Panc1 (cell line): ENCODE results near the gene TRANK1. TPM values are rescaled to one million over a fixed set of nuclear protein-coding genes. Genes with fewer than 3 reads are reported as not detected.

ENCODE experiments used
- ATAC-seq: fragments of 200-7000 bp; cut with Tn5 transposase; 2 replicates; pipeline ENCODE4 v1.9.1; 2020; ENCODE audit warnings: mild to moderate bottlenecking, moderate library complexity
- BruUV-seq: library from RNA; stranded (reverse); fragments of 400-500 nt; replicated peaks from 2 replicates; lab custom pipeline; 2021; lab: Mats Ljungman, UMichigan
- CTCF ChIA-PET: fragments of 300-600 bp; sonication (Branson Sonifier 250); formaldehyde crosslinking; loops from one replicate; lab custom pipeline; 2022; ENCODE audit warnings: antibody characterized with exemption; lab: Charles Lee
- POLR2A ChIA-PET: fragments of 300-600 bp; sonication (Branson Sonifier 250); formaldehyde crosslinking; loops from one replicate; lab custom pipeline; 2022; ENCODE audit warnings: antibody characterized with exemption; lab: Charles Lee
- DNase-seq: peaks from one replicate; pipeline ENCODE4 v3.0.0-alpha.2; 2010; ENCODE audit warnings: low read depth, low spot score
- H3K27ac ChIP-seq: 2 replicates; pipeline ENCODE4 v1.5.1; 2011; ENCODE audit warnings: mild to moderate bottlenecking, low read length, inconsistent platforms
- H3K27me3 ChIP-seq: fragments of 200-500 bp; sonication (Bioruptor generic); 2 replicates; pipeline ENCODE4 v1.6.0; 2014; ENCODE audit warnings: low read length, inconsistent platforms; ENCODE audit not compliant: control insufficient read depth, insufficient read depth
- H3K36me3 ChIP-seq: fragments of 200-500 bp; sonication (Bioruptor generic); 2 replicates; pipeline ENCODE4 v1.5.1; 2014; ENCODE audit warnings: inconsistent platforms, mild to moderate bottlenecking, low read length, moderate library complexity; ENCODE audit not compliant: control insufficient read depth, insufficient read depth
- H3K4me1 ChIP-seq: 2 replicates; pipeline ENCODE4 v1.5.1; 2011; ENCODE audit warnings: inconsistent platforms, mild to moderate bottlenecking, low read length, moderate library complexity; ENCODE audit not compliant: control insufficient read depth, insufficient read depth
- H3K4me3 ChIP-seq, 2 experiments: 2 replicates each; pipeline ENCODE4 v1.5.1; 2011 to 2012; ENCODE audit warnings: low read depth in 2 of 2, low read length in 2 of 2, mild to moderate bottlenecking in 2 of 2, inconsistent platforms in 1 of 2, moderate library complexity in 1 of 2
- H3K9me3 ChIP-seq: fragments of 200-500 bp; sonication (Bioruptor generic); 2 replicates; pipeline ENCODE4 v1.5.1; 2014; ENCODE audit warnings: low read depth, mild to moderate bottlenecking, inconsistent platforms, low read length, moderate library complexity; ENCODE audit not compliant: control insufficient read depth, insufficient read depth
- CTCF ChIP-seq: fragments of 450-650 bp; IDR thresholded peaks from 2 replicates; pipeline ENCODE4 v1.5.1; 2017; ENCODE audit warnings: mild to moderate bottlenecking
- POLR2AphosphoS5 ChIP-seq: IDR thresholded peaks from 2 replicates; pipeline ENCODE4 v1.6.1; 2012; ENCODE audit warnings: mild to moderate bottlenecking, low read depth, low read length, moderate library complexity
- REST ChIP-seq, 2 experiments: IDR thresholded peaks; 2 replicates each; pipeline ENCODE4 v1.6.1; 2011 to 2012; ENCODE audit warnings: low read depth in 2 of 2, control low read depth in 1 of 2, low read length in 1 of 2, mild to moderate bottlenecking in 1 of 2, moderate library complexity in 1 of 2; ENCODE audit not compliant: insufficient read depth in 1 of 2
- SIN3A ChIP-seq: IDR thresholded peaks from 2 replicates; pipeline ENCODE4 v1.6.1; 2012; ENCODE audit warnings: low read depth, mild to moderate bottlenecking, low read length, moderate library complexity, borderline replicate concordance; ENCODE audit not compliant: insufficient read depth
- TCF7L2 ChIP-seq: IDR thresholded peaks from 2 replicates; pipeline ENCODE4 v1.6.1; 2011; ENCODE audit warnings: mild to moderate bottlenecking, low read depth, low read length, inconsistent platforms
- in situ Hi-C: cut with HindIII; loops from 2 replicates; pipeline ENCODE4 v1.10.0; 2016; ENCODE audit warnings: low sequenced_read_pairs, low pct_unique_long_range_greater_than_20kb
- intact Hi-C: fragments of 100-400 bp; cut with micrococcal nuclease; formaldehyde crosslinking; loops from one replicate; pipeline ENCODE4 v1.10.0; 2022; ENCODE audit not compliant: unreplicated experiment
- total RNA-seq: library from RNA; stranded (reverse); gene quantifications from one replicate; pipeline ENCODE4 v1.2.1, GENCODE V29; 2021; ENCODE audit not compliant: unreplicated experiment

Gene TRANK1
- total RNA-seq, 1 experiment from 2014 or later = 3.2 TPM

GRCh38 chr3:36906504-36907149, 38.2 kb downstream of the TRANK1 start:
- ChIA-PET POLR2A (no interaction called here), CTCF (interaction anchor here (0.7 to 1.6 kb wide), 3 partner anchors 16 to 142 kb away, joined by 4 to 5 read pairs (median 4); no protein-coding TSS in a partner anchor)
- no peaks in the 10 kb centered on the region for H3K36me3 ChIP-seq
- H3K4me1 ChIP-seq = no peaks in the 10 kb centered on the region
- DNase-seq (no peak), ATAC-seq (no peak)
- H3K27ac ChIP-seq = no peak overlapping the region
- in situ Hi-C loops = no loop called here
- no peak for TF ChIP-seq CTCF
- no peak for TF ChIP-seq POLR2AphosphoS5
- intact Hi-C loops = no loop called here
- no peak overlapping the region for H3K4me3 ChIP-seq
- no peaks in the 10 kb centered on the region for H3K9me3 ChIP-seq
- no TSS peak for BruUV-seq
- no peaks in the 10 kb centered on the region for H3K27me3 ChIP-seq

GRCh38 chr3:36905545-36905944, 39.3 kb downstream of the TRANK1 start:
- ATAC-seq (no peak), DNase-seq (no peak)
- ChIA-PET POLR2A (no interaction called here), CTCF (interaction anchor here (0.9 kb wide), 1 partner anchor 18 kb away, joined by 4 read pairs; no protein-coding TSS in a partner anchor)
- intact Hi-C loops (no loop called here), in situ Hi-C loops (no loop called here)
- no TSS peak for BruUV-seq
- Histone ChIP-seq H3K36me3 (no peaks in the 10 kb centered on the region), H3K27me3 (no peaks in the 10 kb centered on the region), H3K4me3 (no peak overlapping the region), H3K9me3 (no peaks in the 10 kb centered on the region), H3K4me1 (no peaks in the 10 kb centered on the region), H3K27ac (no peak overlapping the region)
- no peak for TF ChIP-seq CTCF
- no peak for TF ChIP-seq POLR2AphosphoS5
- TF ChIP-seq REST (IDR thresholded peaks at IDR 0.05; ENCODE audit: insufficient read depth in 1 of 2, low read depth in 2 of 2, low read length in 1 of 2) = no peak
- TF ChIP-seq TCF7L2 = no peak
- TF ChIP-seq SIN3A = no peak
